Measurements from ENCODE around the gene EMILIN3.
"Not testable (repeated sequence)": the region's sequence is repeated elsewhere in the genome, so short reads cannot be mapped to it uniquely, and the experiment has no call there.

EMILIN3 gene

DNA sequence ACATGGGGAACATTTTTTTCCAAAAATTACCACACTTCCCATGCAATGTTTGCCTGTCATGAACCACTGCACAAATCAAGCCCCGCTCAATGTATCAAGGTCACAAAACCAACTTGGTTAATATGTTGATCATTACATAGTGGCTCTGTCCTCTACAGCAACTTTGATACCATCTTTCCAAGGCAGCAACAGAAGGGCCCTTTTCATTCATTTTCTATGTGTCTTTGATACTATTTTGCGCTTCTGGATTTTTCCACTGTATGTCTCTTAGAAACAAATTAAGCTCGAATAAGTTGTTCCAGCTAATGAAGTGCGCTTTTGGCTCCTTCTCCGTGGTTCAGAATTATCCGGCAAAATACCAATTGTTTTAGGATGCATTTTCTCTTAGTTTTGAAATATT, 50.6 kb downstream of the EMILIN3 start:
- H3K36me3 Mint-ChIP-seq (ENCODE audit: low read depth), result peaks cover 1% of the 10 kb centered on the region
- peak overlapping the region; percentile 79 for H3K4me3 Mint-ChIP-seq
- H3K27me3 Mint-ChIP-seq (ENCODE audit: low read depth), result peaks cover 6% of the 10 kb centered on the region
- peak overlapping the region; percentile 11 for H3K27ac Mint-ChIP-seq
- no peaks in the 10 kb centered on the region for H3K9me3 Mint-ChIP-seq
- H3K4me1 Mint-ChIP-seq (ENCODE audit: low read depth), result peaks cover 19% of the 10 kb centered on the region

DNA sequence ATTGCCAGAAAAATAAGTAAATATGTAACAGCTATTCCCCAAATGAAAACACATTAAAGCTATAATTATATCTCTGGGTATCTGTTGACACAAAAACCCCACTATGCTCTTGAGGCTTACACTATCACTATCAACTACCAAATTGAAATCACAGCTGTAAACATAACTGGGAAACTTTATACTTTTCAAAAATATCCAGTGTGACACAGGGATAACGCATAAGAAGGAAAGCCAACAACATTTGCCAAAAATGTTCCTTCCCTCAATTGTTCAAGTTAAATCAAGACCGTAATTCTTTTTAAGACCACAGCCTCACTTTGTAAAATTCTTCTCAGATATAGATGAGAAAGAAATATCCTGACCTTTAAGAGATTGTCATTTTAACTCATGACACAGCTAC, 52.2 kb downstream of the EMILIN3 start:
- Mint-ChIP-seq H3K27ac (no peak overlapping the region), H3K4me1 (ENCODE audit: low read depth) (peaks cover 17% of the 10 kb centered on the region), H3K36me3 (ENCODE audit: low read depth) (peaks cover 1% of the 10 kb centered on the region), H3K9me3 (no peaks in the 10 kb centered on the region), H3K4me3 (no peak overlapping the region), H3K27me3 (ENCODE audit: low read depth) (peaks cover 8% of the 10 kb centered on the region)

GRCh38 chr20:41312009-41312408, 54.6 kb downstream of the EMILIN3 start:
- H3K36me3 Mint-ChIP-seq (ENCODE audit: low read depth); H3K4me3 Mint-ChIP-seq; H3K9me3 Mint-ChIP-seq; H3K27ac Mint-ChIP-seq; H3K27me3 Mint-ChIP-seq (ENCODE audit: low read depth): not testable (repeated sequence)
- H3K4me1 Mint-ChIP-seq (ENCODE audit: low read depth), result peaks cover 15% of the 10 kb centered on the region

Data from T-helper 1 cell treated with Interleukin-12 subunit alpha and Interleukin-12 subunit beta and Interleukin-4 antibody, amounts not matched to agents 30 μg/mL and 1 μg/mL, for 36 hours (primary cell).